ENCODE measurements around the gene PDS5A.

PDS5A gene

DNA sequence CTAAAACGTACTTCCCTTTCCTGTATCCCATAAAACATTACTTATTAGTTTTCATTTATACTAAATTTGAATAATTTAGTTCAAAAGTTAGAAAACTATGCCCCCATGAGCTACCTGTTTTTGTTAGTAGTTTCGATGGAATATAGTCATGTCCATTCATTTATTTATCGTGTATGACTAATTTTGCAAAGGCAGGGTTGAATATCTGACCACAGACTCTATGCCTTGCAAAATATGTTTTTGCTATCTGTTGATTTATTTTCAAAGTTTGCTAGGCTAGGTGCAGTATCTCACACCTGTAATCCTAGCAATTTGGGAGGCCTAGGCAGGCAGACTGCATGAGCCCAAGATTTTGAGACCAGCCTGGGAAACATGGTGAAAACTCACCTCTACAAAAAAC lies 78.4 kb downstream of the PDS5A start:
- TF ChIP-seq RARB (CRISPR knock-in tag; IDR thresholded peaks at IDR 0.05) (no peak), CSDC2 (CRISPR knock-in tag; IDR thresholded peaks at IDR 0.05) (no peak), OSR1 (CRISPR knock-in tag; IDR thresholded peaks at IDR 0.05) (no peak), ZNF8 (CRISPR knock-in tag; IDR thresholded peaks at IDR 0.05) (no peak)
- TF ChIP-seq, protein P1, sequence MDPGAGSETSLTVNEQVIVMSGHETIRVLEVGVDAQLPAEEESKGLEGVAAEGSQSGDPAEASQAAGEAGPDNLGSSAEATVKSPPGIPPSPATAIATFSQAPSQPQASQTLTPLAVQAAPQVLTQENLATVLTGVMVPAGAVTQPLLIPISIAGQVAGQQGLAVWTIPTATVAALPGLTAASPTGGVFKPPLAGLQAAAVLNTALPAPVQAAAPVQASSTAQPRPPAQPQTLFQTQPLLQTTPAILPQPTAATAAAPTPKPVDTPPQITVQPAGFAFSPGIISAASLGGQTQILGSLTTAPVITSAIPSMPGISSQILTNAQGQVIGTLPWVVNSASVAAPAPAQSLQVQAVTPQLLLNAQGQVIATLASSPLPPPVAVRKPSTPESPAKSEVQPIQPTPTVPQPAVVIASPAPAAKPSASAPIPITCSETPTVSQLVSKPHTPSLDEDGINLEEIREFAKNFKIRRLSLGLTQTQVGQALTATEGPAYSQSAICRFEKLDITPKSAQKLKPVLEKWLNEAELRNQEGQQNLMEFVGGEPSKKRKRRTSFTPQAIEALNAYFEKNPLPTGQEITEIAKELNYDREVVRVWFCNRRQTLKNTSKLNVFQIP (CRISPR knock-in tag; IDR thresholded peaks at IDR 0.05; ENCODE audit: borderline replicate concordance, low read depth), result no peak
- TF ChIP-seq, protein P2, sequence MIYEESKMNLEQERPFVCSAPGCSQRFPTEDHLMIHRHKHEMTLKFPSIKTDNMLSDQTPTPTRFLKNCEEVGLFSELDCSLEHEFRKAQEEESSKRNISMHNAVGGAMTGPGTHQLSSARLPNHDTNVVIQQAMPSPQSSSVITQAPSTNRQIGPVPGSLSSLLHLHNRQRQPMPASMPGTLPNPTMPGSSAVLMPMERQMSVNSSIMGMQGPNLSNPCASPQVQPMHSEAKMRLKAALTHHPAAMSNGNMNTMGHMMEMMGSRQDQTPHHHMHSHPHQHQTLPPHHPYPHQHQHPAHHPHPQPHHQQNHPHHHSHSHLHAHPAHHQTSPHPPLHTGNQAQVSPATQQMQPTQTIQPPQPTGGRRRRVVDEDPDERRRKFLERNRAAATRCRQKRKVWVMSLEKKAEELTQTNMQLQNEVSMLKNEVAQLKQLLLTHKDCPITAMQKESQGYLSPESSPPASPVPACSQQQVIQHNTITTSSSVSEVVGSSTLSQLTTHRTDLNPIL (CRISPR knock-in tag; IDR thresholded peaks at IDR 0.05; ENCODE audit: low read depth), result no peak
- ATAC-seq, result no peak

DNA sequence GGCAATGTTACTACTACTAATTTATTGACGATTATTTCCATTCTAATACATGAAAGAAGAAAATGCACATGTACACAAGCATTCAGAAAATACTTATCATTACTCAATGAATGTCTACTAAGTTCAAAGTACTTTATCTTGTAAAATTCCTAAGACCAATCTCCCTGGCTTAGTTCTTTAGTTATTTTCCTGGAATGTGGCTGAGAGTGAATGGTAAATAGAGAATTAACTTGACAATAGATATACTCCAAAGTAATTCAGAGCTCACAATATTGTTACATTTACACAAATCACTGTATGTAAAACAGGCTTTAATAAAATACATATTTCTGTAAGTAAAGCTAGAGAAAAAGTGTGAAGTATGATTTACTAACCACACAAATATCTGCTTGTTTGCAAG lies 79.7 kb downstream of the PDS5A start:
- no peak for ATAC-seq
- TF ChIP-seq CSDC2 (CRISPR knock-in tag; IDR thresholded peaks at IDR 0.05) (no peak), ZFP3 (CRISPR knock-in tag; IDR thresholded peaks at IDR 0.05) (no peak), GLIS3 (CRISPR knock-in tag; IDR thresholded peaks at IDR 0.05) (no peak), ZNF565 (CRISPR knock-in tag; conservative IDR thresholded peaks at IDR 0.05; ENCODE audit: low read depth) (no peak), ZNF70 (CRISPR knock-in tag; IDR thresholded peaks at IDR 0.05) (no peak), ARNTL (CRISPR knock-in tag; IDR thresholded peaks at IDR 0.05; ENCODE audit: borderline replicate concordance, low read depth) (no peak), TOX (CRISPR knock-in tag; IDR thresholded peaks at IDR 0.05; ENCODE audit: borderline replicate concordance) (no peak), ZC3H10 (CRISPR knock-in tag; IDR thresholded peaks at IDR 0.05) (no peak), ISL1 (CRISPR knock-in tag; IDR thresholded peaks at IDR 0.05) (no peak), ZNF8 (CRISPR knock-in tag; IDR thresholded peaks at IDR 0.05) (no peak), BACH2 (CRISPR knock-in tag; IDR thresholded peaks at IDR 0.05; ENCODE audit: borderline replicate concordance) (no peak), SNAI2 (CRISPR knock-in tag; IDR thresholded peaks at IDR 0.05) (no peak), ESRRG (CRISPR knock-in tag; IDR thresholded peaks at IDR 0.05) (no peak), RARB (CRISPR knock-in tag; IDR thresholded peaks at IDR 0.05) (no peak), ZFP30 (CRISPR knock-in tag; IDR thresholded peaks at IDR 0.05) (no peak)
- TF ChIP-seq, protein P2 (CRISPR knock-in tag; IDR thresholded peaks at IDR 0.05; ENCODE audit: low read depth), result no peak
- TF ChIP-seq, protein P3, sequence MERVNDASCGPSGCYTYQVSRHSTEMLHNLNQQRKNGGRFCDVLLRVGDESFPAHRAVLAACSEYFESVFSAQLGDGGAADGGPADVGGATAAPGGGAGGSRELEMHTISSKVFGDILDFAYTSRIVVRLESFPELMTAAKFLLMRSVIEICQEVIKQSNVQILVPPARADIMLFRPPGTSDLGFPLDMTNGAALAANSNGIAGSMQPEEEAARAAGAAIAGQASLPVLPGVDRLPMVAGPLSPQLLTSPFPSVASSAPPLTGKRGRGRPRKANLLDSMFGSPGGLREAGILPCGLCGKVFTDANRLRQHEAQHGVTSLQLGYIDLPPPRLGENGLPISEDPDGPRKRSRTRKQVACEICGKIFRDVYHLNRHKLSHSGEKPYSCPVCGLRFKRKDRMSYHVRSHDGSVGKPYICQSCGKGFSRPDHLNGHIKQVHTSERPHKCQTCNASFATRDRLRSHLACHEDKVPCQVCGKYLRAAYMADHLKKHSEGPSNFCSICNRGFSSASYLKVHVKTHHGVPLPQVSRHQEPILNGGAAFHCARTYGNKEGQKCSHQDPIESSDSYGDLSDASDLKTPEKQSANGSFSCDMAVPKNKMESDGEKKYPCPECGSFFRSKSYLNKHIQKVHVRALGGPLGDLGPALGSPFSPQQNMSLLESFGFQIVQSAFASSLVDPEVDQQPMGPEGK (CRISPR knock-in tag; IDR thresholded peaks at IDR 0.05; ENCODE audit: borderline replicate concordance), result no peak
- TF ChIP-seq, protein P1 (CRISPR knock-in tag; IDR thresholded peaks at IDR 0.05; ENCODE audit: borderline replicate concordance, low read depth), result no peak
- TF ChIP-seq, protein P4, sequence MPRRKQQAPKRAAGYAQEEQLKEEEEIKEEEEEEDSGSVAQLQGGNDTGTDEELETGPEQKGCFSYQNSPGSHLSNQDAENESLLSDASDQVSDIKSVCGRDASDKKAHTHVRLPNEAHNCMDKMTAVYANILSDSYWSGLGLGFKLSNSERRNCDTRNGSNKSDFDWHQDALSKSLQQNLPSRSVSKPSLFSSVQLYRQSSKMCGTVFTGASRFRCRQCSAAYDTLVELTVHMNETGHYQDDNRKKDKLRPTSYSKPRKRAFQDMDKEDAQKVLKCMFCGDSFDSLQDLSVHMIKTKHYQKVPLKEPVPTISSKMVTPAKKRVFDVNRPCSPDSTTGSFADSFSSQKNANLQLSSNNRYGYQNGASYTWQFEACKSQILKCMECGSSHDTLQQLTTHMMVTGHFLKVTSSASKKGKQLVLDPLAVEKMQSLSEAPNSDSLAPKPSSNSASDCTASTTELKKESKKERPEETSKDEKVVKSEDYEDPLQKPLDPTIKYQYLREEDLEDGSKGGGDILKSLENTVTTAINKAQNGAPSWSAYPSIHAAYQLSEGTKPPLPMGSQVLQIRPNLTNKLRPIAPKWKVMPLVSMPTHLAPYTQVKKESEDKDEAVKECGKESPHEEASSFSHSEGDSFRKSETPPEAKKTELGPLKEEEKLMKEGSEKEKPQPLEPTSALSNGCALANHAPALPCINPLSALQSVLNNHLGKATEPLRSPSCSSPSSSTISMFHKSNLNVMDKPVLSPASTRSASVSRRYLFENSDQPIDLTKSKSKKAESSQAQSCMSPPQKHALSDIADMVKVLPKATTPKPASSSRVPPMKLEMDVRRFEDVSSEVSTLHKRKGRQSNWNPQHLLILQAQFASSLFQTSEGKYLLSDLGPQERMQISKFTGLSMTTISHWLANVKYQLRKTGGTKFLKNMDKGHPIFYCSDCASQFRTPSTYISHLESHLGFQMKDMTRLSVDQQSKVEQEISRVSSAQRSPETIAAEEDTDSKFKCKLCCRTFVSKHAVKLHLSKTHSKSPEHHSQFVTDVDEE (CRISPR knock-in tag; IDR thresholded peaks at IDR 0.05), result no peak

DNA sequence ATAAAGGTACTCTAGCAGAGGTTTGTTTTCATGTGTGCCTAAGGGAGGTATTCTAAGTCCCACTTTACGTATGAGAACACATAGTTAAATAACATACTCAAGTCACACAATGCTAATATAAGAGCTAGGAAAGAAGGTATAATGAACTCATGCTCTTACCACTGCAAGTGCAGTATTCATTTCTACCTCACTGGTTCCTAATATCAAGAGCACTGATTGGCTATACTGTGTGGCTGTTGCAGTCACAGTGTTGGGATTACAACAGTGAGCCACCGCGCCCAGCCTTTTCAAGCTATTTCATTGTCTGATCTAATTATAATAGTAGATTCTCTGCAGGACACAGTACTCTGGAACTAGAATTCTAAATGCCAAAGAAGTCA lies 84.0 kb downstream of the PDS5A start:
- no peak for ATAC-seq
- no peak for TF ChIP-seq PPARA (CRISPR knock-in tag; IDR thresholded peaks at IDR 0.05; ENCODE audit: borderline replicate concordance)
- no peak for TF ChIP-seq ISL1 (CRISPR knock-in tag; IDR thresholded peaks at IDR 0.05)
- TF ChIP-seq ZFP3 (CRISPR knock-in tag; IDR thresholded peaks at IDR 0.05), result no peak
- TF ChIP-seq TOX (CRISPR knock-in tag; IDR thresholded peaks at IDR 0.05; ENCODE audit: borderline replicate concordance), result no peak
- no peak for TF ChIP-seq TCF4 (CRISPR knock-in tag; IDR thresholded peaks at IDR 0.05; ENCODE audit: borderline replicate concordance)
- TF ChIP-seq SNAI2 (CRISPR knock-in tag; IDR thresholded peaks at IDR 0.05), result no peak
- TF ChIP-seq ESRRG (CRISPR knock-in tag; IDR thresholded peaks at IDR 0.05), result no peak
- TF ChIP-seq CSDC2 (CRISPR knock-in tag; IDR thresholded peaks at IDR 0.05), result no peak
- TF ChIP-seq, protein P1 (CRISPR knock-in tag; IDR thresholded peaks at IDR 0.05; ENCODE audit: borderline replicate concordance, low read depth), result no peak
- TF ChIP-seq ZNF8 (CRISPR knock-in tag; IDR thresholded peaks at IDR 0.05), result no peak
- no peak for TF ChIP-seq ZNF70 (CRISPR knock-in tag; IDR thresholded peaks at IDR 0.05)
- TF ChIP-seq, protein P4 (CRISPR knock-in tag; IDR thresholded peaks at IDR 0.05), result no peak
